Ovary (tissue), 9 donors: ENCODE measurements around the gene MAST1. TPM values are rescaled to one million over a fixed set of nuclear protein-coding genes. Genes with fewer than 3 reads are reported as not detected.

Experiments
- DNase-seq, 5 donors: peaks; one replicate each; pipeline ENCODE4 v3.0.0-alpha.2; 2019 to 2020
- H3K27ac ChIP-seq, 2 donors: fragments of 200-600 bp; one replicate each; pipeline versions ENCODE4 v1.5.1 to v1.8.0; 2019 to 2022
- H3K27me3 ChIP-seq: fragments of 200-600 bp; one replicate; pipeline ENCODE4 v1.8.0; 2022
- H3K36me3 ChIP-seq: fragments of 200-600 bp; sonication (generic); one replicate; pipeline ENCODE4 v1.5.1; 2019
- H3K4me1 ChIP-seq: one replicate; pipeline ENCODE4 v1.8.1; 2013; ENCODE audit warnings: mild to moderate bottlenecking, moderate library complexity; ENCODE audit not compliant: insufficient read depth
- H3K4me3 ChIP-seq: fragments of 200-600 bp; sonication (generic); one replicate; pipeline ENCODE4 v1.5.1; 2017
- H3K9me3 ChIP-seq, 2 donors: fragments of 200-600 bp in 1 of 2; sonication (generic) in 1 of 2; one replicate each; pipeline versions ENCODE4 v1.5.1 to v1.8.1; 2013 to 2019; ENCODE audit warnings: mild to moderate bottlenecking in 1 of 2, moderate library complexity in 1 of 2
- CTCF ChIP-seq, 3 donors: fragments of 450-650 bp in 2 of 3; fragments of 200-600 bp in 1 of 3; IDR thresholded peaks; one replicate each; pipeline versions ENCODE4 v1.5.1 to v1.8.0; 2016 to 2022; ENCODE audit warnings: antibody characterized with exemption in 3 of 3, mild to moderate bottlenecking in 1 of 3
- EP300 ChIP-seq: sonication (generic); formaldehyde crosslinking; IDR thresholded peaks from one replicate; pipeline ENCODE4 v1.6.1; 2017; ENCODE audit warnings: antibody characterized with exemption
- POLR2A ChIP-seq: fragments of 450-650 bp; IDR thresholded peaks from one replicate; pipeline ENCODE4 v1.6.1; 2017; ENCODE audit warnings: antibody characterized with exemption, mild to moderate bottlenecking, moderate library complexity
- WGBS, 3 donors: extraction: QIAGEN DNeasy Blood & Tissue Kit in 1 of 3; methylation state at CpG; one replicate each; pipeline versions ENCODE4 v1.1.5 to v1.1.7; 2013 to 2017; 5-methylcytosine and 5-hydroxymethylcytosine counted together
- intact Hi-C, 4 donors: fragments of 100-400 bp; cut with DNase I; formaldehyde crosslinking; loops; one replicate each; pipeline versions ENCODE4 v1.11.0 to v1.15.1; 2022 to 2023
- polyA plus RNA-seq, 2 donors: library from polyadenylated mRNA; stranded (reverse); fragments of 200-250 nt in 1 of 2; fragments of 350-450 nt in 1 of 2; fragmentation: Illumina TruSeq in 1 of 2; extraction: RNeasy Lipid Tissue Mini Kit (QIAGEN cat#74804) in 1 of 2; gene quantifications; one replicate each; pipeline ENCODE4 v1.2.3, GENCODE V29; 2013 to 2014
- total RNA-seq, 7 donors: library from RNA; depleted of rRNA in 2 of 7; stranded (reverse); fragments of >200 nt in 2 of 7; fragmentation: NEBNext Ultra II Directional in 3 of 7; extraction: Animal tissue kit (Norgen Biotek cat#: 25700) in 3 of 7; gene quantifications; one replicate each; pipeline versions ENCODE4 v1.1.0 to v1.2.4, GENCODE V29; 2016 to 2023
- donor health status: DM: no; HTN: no; CAD: no; lungs with moderate emphysema.
- donor health status: DM: no; HTN: no; CAD: no.
- donor health status: Bipolar disorder and iron deficiency.
- donor health status: DM: yes; HTN: yes; CAD: no.
- donor health status: DM: no; HTN: no; CAD: no.
- donor health status: DM: yes; HTN: yes; CAD: no.

Gene MAST1
- total and polyA plus RNA-seq, 9 donors: 0.25 to 2.4 (median 1.1) TPM

GRCh38 chr19:12856653-12857052 lies 18.3 kb downstream of the MAST1 start:
- DNase-seq: no peak
- Histone ChIP-seq H3K36me3 (no peaks in the 10 kb centered on the region), H3K9me3 (peaks cover 0 to 3% of the 10 kb centered on the region in 2 donors), H3K4me3 (no peak overlapping the region), H3K4me1 (no peaks in the 10 kb centered on the region), H3K27me3 (no peaks in the 10 kb centered on the region), H3K27ac (no peak overlapping the region)
- TF ChIP-seq EP300: no peak
- no peak for TF ChIP-seq CTCF (IDR thresholded peaks at IDR 0.05)
- no peak for TF ChIP-seq POLR2A
- 52 to 71% (median 63%) methylated on average over 1 of the region's 1 CpG for WGBS, 3 donors
- intact Hi-C loops: no loop called here

GRCh38 chr19:12858041-12858928 lies 20.0 kb downstream of the MAST1 start:
- TF ChIP-seq EP300 (no peak), POLR2A (no peak), CTCF (IDR thresholded peaks at IDR 0.05) (no peak)
- Histone ChIP-seq H3K27ac (no peak overlapping the region), H3K36me3 (no peaks in the 10 kb centered on the region), H3K4me1 (no peaks in the 10 kb centered on the region), H3K27me3 (no peaks in the 10 kb centered on the region), H3K9me3 (peaks cover 0 to 3% of the 10 kb centered on the region in 2 donors), H3K4me3 (no peak overlapping the region)
- 91 to 92% (median 92%) methylated on average over 35 of the region's 35 CpGs for WGBS, 3 donors
- no peak for DNase-seq
- intact Hi-C loops: no loop called here

- no peak overlapping the region for H3K27ac ChIP-seq
- WGBS, 3 donors: 28 to 48% (median 37%) methylated on average over 7 of the region's 7 CpGs
- intact Hi-C loops: no loop called here
These were observed 21.2 kb downstream of the MAST1 start for GRCh38 chr19:12859546-12859945.

GRCh38 chr19:12864143-12864542 lies 25.8 kb downstream of the MAST1 start:
- WGBS, 3 donors: 92 to 93% (median 92%) methylated on average over 3 to 4 of the region's 4 CpGs
- Histone ChIP-seq H3K9me3 (no peaks in the 10 kb centered on the region), H3K27ac (no peak overlapping the region), H3K4me1 (no peaks in the 10 kb centered on the region), H3K36me3 (no peaks in the 10 kb centered on the region), H3K4me3 (no peak overlapping the region), H3K27me3 (no peaks in the 10 kb centered on the region)
- intact Hi-C loops: no loop called here
- DNase-seq: no peak
- no peak for TF ChIP-seq EP300
- no peak for TF ChIP-seq CTCF (IDR thresholded peaks at IDR 0.05)
- TF ChIP-seq POLR2A: no peak

More at GRCh38 chr19:12859546-12859945, 21.2 kb downstream of the MAST1 start:
- no peak for TF ChIP-seq EP300
- TF ChIP-seq CTCF (IDR thresholded peaks at IDR 0.05): no peak
- no peak for TF ChIP-seq POLR2A
- Histone ChIP-seq H3K4me3 (no peak overlapping the region), H3K36me3 (no peaks in the 10 kb centered on the region), H3K4me1 (no peaks in the 10 kb centered on the region), H3K9me3 (peaks cover 0 to 3% of the 10 kb centered on the region in 2 donors), H3K27me3 (no peaks in the 10 kb centered on the region)
- no peak for DNase-seq
